ENCODE results near the gene RAD21L1.

RAD21L1 gene

DNA sequence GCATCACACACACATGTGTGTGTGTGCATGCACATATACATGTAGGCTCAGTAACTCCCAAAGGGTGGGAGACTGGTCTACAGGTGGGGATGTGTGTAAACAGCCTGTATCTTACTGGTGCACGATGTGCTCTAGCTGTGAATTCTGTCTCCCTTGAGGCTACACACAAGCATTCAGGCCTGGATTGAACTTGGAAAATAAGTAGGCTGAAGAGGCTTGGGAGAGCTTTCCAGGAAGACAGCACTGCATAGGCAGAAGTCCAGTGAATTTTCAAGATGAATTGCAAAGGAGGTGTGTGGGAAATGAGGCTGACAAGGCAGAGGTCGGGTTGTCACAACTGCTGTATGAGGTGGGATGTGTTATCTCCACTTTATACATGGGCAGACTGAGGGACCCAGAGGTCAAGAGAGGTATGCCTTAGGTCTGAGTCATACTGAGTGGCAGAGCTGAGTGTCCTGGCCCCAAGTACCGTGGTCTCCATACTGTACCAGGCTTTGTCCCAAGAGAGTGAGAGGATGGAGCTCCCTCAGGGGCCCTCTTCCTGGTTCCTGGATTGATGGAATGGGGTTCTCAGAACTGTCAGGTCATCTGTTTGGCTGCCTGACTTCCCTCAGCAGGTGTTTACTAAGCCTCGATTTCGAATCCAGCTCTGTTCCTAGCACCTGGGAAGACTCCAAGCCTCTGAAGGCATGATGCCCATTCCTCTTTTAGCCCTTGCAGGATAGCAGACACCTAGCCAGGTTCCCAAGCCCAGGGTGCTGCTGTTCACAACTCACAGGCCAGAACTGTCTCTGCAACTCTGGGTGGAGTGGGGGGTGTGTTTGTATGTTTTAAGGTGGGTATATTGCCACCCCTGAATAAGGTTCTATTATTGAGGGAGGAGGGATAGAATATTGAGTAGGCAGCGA is 54.6 kb downstream of the RAD21L1 start:
- H3K4me3 Mint-ChIP-seq, result no peak overlapping the region
- peaks cover 10% of the 10 kb centered on the region for H3K27me3 Mint-ChIP-seq
- peaks cover 3% of the 10 kb centered on the region for H3K36me3 Mint-ChIP-seq
- DNase-seq (ENCODE audit: low spot score in 2 of 2), result no peak
- no peak for ATAC-seq (ENCODE audit: low read depth)
- no peaks in the 10 kb centered on the region for H3K4me1 Mint-ChIP-seq
- no peaks in the 10 kb centered on the region for H3K9me3 Mint-ChIP-seq
- H3K27ac Mint-ChIP-seq, result no peak overlapping the region

DNA sequence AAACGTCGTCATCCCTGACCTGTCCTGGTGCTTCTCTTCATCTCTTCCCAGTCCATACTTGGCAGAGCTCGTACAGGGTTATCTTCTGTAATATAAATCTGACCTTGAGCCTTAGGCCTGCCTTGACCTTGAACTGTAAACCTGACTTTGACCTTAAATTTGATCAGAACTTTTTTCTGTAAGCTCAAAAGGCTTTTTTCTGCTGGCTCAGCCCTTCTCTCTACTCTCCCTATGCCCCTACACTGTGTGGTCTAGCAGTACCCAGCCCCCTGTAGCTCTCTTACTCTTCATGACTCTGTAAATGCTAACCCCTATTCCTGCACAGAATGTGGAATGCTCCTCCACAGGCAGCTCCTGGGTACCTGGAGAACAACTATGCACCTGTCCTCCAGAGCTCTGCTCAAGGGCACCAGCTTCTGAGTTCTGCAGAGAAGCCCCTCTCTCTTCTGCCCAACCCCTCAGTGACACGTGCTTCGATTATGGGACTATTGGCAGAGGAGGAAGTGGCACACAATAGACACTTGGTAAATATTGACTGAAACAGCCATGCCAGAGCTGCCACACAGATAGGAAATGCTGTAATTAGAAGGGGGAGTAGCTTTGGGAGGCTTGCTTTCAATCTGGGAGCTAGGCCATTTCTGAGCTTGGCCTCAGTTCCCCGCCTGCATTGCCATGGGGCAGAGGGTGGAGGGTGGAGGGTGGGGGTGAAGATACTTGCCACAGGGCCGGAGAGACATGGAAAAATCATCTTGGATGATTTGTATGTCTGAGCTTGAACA is 55.6 kb downstream of the RAD21L1 start:
- H3K27ac Mint-ChIP-seq, result no peak overlapping the region
- H3K4me1 Mint-ChIP-seq, result no peaks in the 10 kb centered on the region
- H3K4me3 Mint-ChIP-seq, result no peak overlapping the region
- peaks cover 10% of the 10 kb centered on the region for H3K27me3 Mint-ChIP-seq
- no peak for ATAC-seq (ENCODE audit: low read depth)
- H3K9me3 Mint-ChIP-seq, result no peaks in the 10 kb centered on the region
- peaks cover 3% of the 10 kb centered on the region for H3K36me3 Mint-ChIP-seq
- DNase-seq (ENCODE audit: low spot score in 2 of 2), result no peak

DNA sequence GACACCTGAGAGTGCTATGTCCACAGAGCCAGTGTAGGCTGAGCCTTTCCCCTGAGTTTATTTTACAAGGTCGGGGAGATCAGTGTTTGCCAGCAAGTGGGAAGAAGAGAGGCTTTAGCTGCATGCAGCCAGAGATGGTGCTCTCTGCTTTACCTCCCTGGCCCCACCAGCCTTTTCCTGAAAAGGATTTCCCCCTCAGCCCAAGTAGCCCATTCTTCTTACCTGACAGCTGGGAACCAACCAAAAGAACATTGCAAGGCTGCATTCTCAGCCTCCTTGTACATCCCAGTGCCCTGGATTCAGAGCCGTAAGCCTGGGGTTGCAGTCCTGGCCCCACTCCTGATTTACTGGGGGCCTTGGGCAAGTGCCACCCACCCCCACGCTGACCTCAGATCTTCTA is 57.1 kb downstream of the RAD21L1 start:
- DNase-seq (ENCODE audit: low spot score in 2 of 2) (no peak), ATAC-seq (ENCODE audit: low read depth) (no peak)
- Mint-ChIP-seq H3K4me3 (no peak overlapping the region), H3K4me1 (no peaks in the 10 kb centered on the region), H3K27ac (no peak overlapping the region), H3K9me3 (no peaks in the 10 kb centered on the region), H3K27me3 (peaks cover 10% of the 10 kb centered on the region), H3K36me3 (peaks cover 3% of the 10 kb centered on the region)

DNA sequence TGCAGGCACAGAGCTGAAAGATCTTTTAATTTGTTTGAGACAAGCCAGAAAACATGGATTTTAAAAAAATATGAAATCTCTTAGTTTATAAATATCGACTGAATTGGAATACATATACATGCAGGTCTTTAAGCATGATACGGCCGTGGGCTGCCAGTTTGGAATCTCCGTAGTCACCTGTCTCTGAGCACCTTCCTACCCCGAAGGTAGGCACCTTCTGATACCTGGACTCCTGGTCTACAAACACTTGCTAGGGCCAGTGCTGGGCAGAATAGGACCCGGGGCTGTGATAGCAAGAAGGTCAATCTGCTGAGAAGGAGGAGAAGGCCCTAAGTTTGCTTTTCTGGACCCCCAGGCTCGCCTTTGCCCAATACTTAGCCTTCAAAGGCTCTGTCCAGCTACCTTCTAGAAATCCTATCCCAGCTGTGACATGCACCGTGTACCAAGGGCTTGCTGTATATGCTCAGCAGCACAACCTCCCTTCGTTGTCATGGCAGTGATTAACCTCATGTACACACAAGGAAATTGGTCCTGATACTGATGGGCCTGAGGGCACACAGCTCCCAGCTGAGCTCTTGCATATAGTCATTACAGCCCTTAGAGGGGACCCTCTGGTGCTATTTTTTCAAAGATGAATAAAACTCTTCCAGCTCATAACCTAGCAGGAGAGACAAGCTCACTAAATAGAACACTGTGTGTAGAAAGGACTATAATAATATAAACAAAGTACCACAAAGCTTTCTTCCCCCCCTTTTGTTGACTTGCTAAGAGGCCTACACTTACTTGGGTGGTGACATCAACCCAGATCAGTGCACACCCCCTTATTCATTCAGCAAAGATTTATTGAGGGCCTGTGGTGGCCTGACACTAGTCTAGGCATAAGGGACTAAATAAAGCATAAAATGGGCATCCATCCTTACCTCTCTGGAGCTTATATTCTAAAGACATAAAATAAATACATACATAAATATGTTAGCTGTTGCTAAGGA is 58.0 kb downstream of the RAD21L1 start:
- ATAC-seq (ENCODE audit: low read depth), result no peak

DNA sequence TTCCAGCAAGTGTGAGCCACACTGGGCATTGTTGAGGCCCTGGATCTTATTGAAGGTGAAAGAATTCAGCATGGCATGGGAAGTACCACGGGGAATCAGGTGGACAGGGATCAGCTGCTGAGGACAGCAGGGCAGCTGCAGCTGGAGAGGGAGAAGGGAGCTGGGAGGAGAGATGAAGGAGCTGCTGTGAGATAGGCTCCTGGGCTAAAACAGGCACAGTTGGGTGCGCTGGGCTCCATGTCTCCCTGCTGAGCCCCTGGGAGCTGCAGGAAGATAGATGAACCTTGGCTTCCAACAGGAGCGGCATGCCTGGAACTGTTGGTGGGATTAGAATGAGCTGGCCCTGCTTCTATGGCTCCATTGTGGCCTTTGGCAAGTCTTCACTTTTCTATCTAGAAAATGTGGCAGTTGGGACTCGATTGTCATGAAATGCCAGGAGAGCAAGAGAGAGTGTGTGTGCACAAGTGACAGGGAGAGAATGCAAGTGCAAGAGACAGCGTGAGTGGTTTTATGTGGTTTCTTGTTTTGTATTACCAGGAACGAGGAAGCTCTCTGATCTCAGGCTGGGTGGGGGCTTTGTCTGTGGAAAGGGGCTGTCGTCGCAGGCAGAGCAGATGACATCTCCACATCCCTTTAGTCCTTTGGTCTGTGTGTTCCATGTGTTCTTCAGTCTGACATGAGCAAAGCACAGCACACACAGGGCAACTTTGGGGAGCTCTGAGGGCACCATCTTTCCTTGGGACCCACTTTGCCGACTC is 60.6 kb downstream of the RAD21L1 start:
- Mint-ChIP-seq H3K4me1 (no peaks in the 10 kb centered on the region), H3K27ac (no peak overlapping the region), H3K27me3 (peaks cover 7% of the 10 kb centered on the region), H3K4me3 (no peak overlapping the region), H3K36me3 (peaks cover 3% of the 10 kb centered on the region), H3K9me3 (no peaks in the 10 kb centered on the region)
- no peak for DNase-seq (ENCODE audit: low spot score in 2 of 2)
- ATAC-seq (ENCODE audit: low read depth), result no peak

More for the DNA sequence above, 58.0 kb downstream of the RAD21L1 start:
- Mint-ChIP-seq H3K9me3 (no peaks in the 10 kb centered on the region), H3K36me3 (peaks cover 3% of the 10 kb centered on the region), H3K27me3 (peaks cover 10% of the 10 kb centered on the region), H3K4me3 (no peak overlapping the region), H3K27ac (no peak overlapping the region), H3K4me1 (no peaks in the 10 kb centered on the region)
- no peak for DNase-seq (ENCODE audit: low spot score in 2 of 2)

DNA sequence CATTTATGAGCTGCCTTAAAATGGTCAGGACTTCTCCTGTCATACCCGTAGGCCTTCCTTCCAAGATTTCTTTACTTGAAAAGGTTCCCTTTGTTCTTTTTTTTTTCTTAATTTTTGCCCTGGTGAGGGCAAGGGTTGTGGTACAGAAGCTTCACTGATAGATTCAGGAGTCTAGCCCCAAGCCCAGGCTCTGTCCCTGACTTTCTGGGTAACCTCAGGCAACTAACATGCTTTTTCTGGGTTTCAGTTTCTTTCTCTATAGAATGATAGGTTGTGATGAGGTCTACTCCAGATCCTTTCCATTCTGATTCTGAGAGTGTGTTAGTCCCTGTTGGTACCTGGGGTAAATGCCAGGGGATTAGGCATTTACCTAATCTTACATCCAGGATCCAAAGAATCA is 61.5 kb downstream of the RAD21L1 start:
- no peak for ATAC-seq (ENCODE audit: low read depth)
- no peak overlapping the region for H3K4me3 Mint-ChIP-seq
- DNase-seq (ENCODE audit: low spot score in 2 of 2), result no peak
- H3K4me1 Mint-ChIP-seq, result no peaks in the 10 kb centered on the region
- H3K9me3 Mint-ChIP-seq, result no peaks in the 10 kb centered on the region
- H3K27me3 Mint-ChIP-seq, result peaks cover 4% of the 10 kb centered on the region
- H3K36me3 Mint-ChIP-seq, result peaks cover 3% of the 10 kb centered on the region
- no peak overlapping the region for H3K27ac Mint-ChIP-seq

DNA sequence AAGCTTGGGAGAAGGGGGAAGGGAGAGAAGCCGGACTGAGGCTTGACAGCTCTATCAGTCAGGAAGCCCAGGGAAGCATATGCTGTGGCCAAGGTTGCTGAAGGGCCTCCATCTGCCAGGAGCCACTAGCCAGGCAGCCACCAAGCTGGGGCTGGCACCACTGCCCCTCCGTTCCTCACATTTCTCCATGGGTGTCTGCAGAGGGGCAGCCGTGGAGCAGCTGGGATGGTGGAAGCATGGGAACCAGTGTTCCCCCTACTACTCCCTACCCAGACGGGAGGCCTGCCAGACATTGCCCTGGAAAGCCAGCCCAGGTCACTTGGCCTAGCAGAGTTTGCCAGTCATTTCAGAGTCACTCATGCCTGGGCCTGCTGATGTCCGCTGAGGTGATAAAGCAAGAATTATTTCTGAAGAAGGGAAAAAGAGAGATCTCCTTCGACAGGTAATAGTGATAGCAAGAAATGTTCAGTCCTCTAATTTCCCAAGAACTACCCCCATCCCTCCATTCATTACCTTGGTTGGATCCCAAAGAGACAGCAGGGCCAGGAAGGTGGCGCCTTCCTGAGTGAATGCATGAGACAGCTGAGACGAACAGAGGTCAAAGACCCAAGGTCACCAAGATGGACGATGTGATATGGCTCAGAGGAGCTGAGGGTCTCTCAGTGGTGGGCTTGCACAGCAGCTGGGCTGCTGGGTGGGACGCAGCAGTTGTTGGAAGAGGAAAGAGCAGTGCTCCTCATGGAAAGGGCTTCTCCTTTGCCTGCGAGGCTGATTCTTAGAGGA is 62.1 kb downstream of the RAD21L1 start:
- ATAC-seq (ENCODE audit: low read depth) (no peak), DNase-seq (ENCODE audit: low spot score in 2 of 2) (no peak)
- Mint-ChIP-seq H3K27ac (no peak overlapping the region), H3K4me3 (no peak overlapping the region), H3K27me3 (peaks cover 4% of the 10 kb centered on the region), H3K36me3 (peaks cover 3% of the 10 kb centered on the region), H3K4me1 (no peaks in the 10 kb centered on the region), H3K9me3 (no peaks in the 10 kb centered on the region)

DNA sequence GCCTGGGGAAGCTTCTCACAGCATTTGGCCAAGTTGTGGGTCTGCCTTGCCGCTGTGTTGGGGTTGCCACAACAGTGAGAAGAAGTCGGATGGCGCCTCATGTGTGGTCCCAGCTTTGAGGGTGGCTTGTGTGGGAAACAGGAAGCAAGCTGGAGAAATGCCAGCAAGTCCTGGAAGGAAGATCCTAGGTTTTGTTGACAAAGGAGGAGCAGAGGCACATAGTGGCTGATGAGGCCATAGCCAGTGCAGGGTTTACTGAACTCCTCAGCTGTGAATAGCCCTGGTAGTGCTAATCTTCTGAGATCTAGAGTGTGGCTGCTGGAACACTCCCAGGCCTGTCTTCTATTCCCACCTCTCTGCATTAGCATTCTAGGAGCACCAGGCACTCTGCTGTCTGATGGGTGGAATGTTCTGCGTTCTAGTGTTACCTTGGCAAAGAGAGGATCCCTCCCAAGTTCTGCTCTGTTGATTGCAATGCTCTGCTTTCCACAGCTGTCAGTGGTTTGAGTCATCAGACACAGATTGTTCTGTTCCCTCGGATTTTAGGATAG is 65.4 kb downstream of the RAD21L1 start:
- no peaks in the 10 kb centered on the region for H3K9me3 Mint-ChIP-seq
- H3K36me3 Mint-ChIP-seq, result no peaks in the 10 kb centered on the region
- H3K27ac Mint-ChIP-seq, result no peak overlapping the region
- no peak for ATAC-seq (ENCODE audit: low read depth)
- no peak overlapping the region for H3K4me3 Mint-ChIP-seq
- DNase-seq (ENCODE audit: low spot score in 2 of 2), result no peak
- no peaks in the 10 kb centered on the region for H3K27me3 Mint-ChIP-seq
- H3K4me1 Mint-ChIP-seq, result no peaks in the 10 kb centered on the region

DNA sequence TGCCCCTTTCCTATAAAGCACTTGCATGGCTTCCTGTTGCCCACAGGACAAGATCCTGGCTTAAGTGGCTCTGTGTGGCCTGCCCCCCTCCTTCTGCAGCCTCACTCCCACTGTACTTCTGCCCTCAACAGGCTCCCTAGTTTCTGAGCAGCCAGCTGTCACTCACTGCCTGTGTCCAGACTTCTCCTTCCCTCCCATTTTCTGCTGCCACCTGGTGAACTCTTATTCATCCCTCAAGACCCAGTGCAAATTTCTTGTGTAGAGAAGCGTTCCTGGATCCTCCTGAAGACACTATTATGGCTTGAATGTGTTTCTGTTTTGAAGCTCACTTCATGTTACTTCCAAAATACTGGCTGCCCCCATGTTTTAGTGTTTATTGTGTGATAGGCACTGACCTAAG is 66.8 kb downstream of the RAD21L1 start:
- Mint-ChIP-seq H3K4me1 (no peaks in the 10 kb centered on the region), H3K9me3 (no peaks in the 10 kb centered on the region), H3K27me3 (no peaks in the 10 kb centered on the region), H3K27ac (no peak overlapping the region), H3K4me3 (no peak overlapping the region), H3K36me3 (no peaks in the 10 kb centered on the region)
- DNase-seq (ENCODE audit: low spot score in 2 of 2), result no peak
- no peak for ATAC-seq (ENCODE audit: low read depth)

DNA sequence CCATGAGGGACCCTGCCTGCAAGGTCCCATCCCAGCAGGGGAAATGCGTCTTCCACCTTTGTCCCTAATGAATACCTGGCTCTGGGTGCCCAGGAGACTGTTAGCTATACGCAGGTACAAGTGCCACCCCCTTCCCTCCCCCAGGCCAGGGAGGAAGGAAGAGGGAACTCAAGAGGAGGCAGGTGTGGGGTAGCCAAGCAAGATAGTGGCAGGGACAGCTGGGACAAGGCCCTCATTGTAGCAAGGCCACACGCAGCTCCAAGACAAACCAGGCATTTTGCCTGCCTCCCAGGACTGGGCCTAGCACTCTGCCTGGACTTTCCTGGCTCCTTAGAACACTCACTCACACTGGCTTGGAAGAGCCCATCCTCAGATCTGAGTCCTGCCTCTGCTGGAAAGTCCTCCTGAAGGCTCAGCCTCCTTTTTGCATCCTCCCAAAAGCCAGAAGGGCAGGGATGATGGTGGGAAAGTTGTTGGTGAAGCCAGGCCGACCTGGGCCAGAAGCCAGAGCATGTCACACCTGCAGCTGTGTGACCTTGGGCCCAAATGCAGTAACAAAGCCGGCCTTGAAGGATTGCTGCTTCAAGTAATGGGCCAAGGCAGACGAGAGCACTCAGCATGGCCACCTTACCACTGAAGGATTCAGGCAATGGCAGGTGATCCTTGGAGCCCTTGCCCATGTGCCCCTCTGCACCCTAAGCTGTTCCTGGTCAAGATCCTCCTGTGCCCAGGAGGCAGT is 68.0 kb downstream of the RAD21L1 start:
- Mint-ChIP-seq H3K9me3 (no peaks in the 10 kb centered on the region), H3K4me3 (no peak overlapping the region), H3K36me3 (no peaks in the 10 kb centered on the region), H3K27ac (no peak overlapping the region), H3K4me1 (no peaks in the 10 kb centered on the region), H3K27me3 (no peaks in the 10 kb centered on the region)
- ATAC-seq (ENCODE audit: low read depth) (no peak), DNase-seq (ENCODE audit: low spot score in 2 of 2) (no peak)

DNA sequence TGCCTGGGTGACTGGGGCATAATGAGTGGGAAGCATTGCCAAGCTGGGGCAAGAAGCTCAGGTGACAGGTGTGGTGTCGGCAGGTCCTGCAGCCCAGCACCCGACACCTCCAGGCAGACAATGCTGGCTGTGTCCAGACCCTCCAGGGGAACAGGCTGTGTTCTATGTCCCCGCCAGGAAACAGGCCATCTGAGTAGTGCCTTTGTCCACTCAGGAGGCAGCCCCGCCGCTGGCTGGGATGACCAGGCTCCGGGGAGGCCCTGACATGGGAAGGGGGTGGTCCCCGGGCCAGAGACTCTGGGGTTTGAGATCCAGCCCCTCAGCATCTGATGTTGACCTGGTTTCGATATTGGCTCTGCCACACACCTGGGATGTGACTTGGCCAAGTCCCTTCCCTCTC is 68.7 kb downstream of the RAD21L1 start:
- DNase-seq (ENCODE audit: low spot score in 2 of 2), result no peak
- Mint-ChIP-seq H3K4me3 (no peak overlapping the region), H3K36me3 (no peaks in the 10 kb centered on the region), H3K27ac (no peak overlapping the region), H3K27me3 (no peaks in the 10 kb centered on the region), H3K4me1 (no peaks in the 10 kb centered on the region), H3K9me3 (no peaks in the 10 kb centered on the region)
- no peak for ATAC-seq (ENCODE audit: low read depth)

Data from memory B cell (primary cell).